ENCODE data around the gene PCMTD2.

The PCMTD2 gene

GRCh38 chr20:64226686-64227580 lies 28.6 kb upstream of the PCMTD2 start:
- TF ChIP-seq CTCF (conservative IDR thresholded peaks at IDR 0.05; ENCODE audit: control insufficient read depth, insufficient read depth, low read depth, low read length): no peak
- H3K4me3 ChIP-seq (ENCODE audit: control insufficient read depth, low read depth, low read length): no peak overlapping the region
- DNase-seq (ENCODE audit: low read depth): no peak

- DNase-seq (ENCODE audit: low read depth): no peak
- H3K4me3 ChIP-seq (ENCODE audit: control insufficient read depth, low read depth, low read length): no peak overlapping the region
- TF ChIP-seq CTCF (conservative IDR thresholded peaks at IDR 0.05; ENCODE audit: control insufficient read depth, insufficient read depth, low read depth, low read length): no peak
These were observed 27.4 kb upstream of the PCMTD2 start for GRCh38 chr20:64228086-64228653.

GRCh38 chr20:64228751-64229506 lies 26.6 kb upstream of the PCMTD2 start:
- no peak overlapping the region for H3K4me3 ChIP-seq (ENCODE audit: control insufficient read depth, low read depth, low read length)
- no peak for TF ChIP-seq CTCF (conservative IDR thresholded peaks at IDR 0.05; ENCODE audit: control insufficient read depth, insufficient read depth, low read depth, low read length)
- DNase-seq (ENCODE audit: low read depth): no peak

DNA sequence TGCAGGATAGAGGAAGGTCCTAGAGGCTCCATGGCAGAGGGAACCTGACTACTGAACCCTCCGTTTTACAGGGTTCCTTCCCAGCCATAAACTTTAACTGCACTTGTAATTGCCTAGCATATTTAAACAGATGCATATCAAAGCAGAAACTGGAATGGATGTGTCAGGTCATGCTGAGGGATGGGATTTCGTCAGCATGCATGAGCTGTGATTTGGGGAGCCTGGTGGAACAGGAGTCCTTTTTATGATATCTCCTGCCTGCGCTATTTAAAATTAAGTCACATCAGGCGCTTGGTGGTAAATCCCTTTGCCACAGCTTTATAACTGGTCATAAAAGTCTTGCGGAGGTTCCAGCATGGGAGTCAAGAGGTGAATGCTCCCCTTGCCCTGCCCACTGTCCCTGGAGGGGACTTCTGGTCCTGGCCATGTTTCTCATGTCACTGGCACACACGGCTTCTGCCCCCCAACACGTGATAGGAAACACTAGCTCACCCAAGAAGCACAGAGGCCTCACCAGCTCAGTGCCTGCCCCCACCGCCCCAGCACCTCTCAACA lies 26.0 kb upstream of the PCMTD2 start:
- no peak for DNase-seq (ENCODE audit: low read depth)
- TF ChIP-seq CTCF (conservative IDR thresholded peaks at IDR 0.05; ENCODE audit: control insufficient read depth, insufficient read depth, low read depth, low read length): no peak
- no peak overlapping the region for H3K4me3 ChIP-seq (ENCODE audit: control insufficient read depth, low read depth, low read length)

GRCh38 chr20:64230461-64231145 lies 24.9 kb upstream of the PCMTD2 start:
- H3K4me3 ChIP-seq (ENCODE audit: control insufficient read depth, low read depth, low read length): no peak overlapping the region
- no peak for TF ChIP-seq CTCF (conservative IDR thresholded peaks at IDR 0.05; ENCODE audit: control insufficient read depth, insufficient read depth, low read depth, low read length)
- DNase-seq (ENCODE audit: low read depth): no peak
